GM18873 (cell line): ENCODE measurements around the gene TIAM2.
"Not testable (repeated sequence)": the region's sequence is repeated elsewhere in the genome, so short reads cannot be mapped to it uniquely, and the experiment has no call there.

Experiments used
- ATAC-seq: cut with Tn5 transposase; IDR thresholded peaks from one replicate; pipeline ENCODE4 v1.9.1; 2021; ENCODE audit warnings: mild to moderate bottlenecking, moderate library complexity, moderate number of reproducible peaks; ENCODE audit not compliant: unreplicated experiment, low FRiP score

Gene TIAM2

DNA sequence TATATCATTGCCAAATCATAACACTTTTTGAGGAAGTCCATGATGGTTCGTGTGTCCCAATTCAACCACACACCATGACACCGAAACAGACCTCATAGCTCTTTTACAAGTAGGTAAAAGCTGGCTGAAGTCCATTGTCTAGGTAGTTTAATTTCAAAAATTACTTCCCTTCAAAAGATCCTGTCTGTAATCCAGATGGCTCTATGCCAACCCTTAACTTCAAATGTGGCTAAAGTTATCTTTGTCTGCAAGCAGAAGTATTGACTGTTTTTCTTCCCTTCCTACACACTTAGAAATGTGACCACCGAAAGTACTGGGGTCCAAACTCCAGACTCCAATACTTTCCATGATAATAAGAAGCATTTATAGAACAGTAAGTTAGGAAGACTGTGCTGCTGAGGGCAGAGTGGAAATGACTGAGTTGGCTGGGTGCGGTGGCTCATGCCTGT lies 8.3 kb upstream of the TIAM2 start:
- no peak for ATAC-seq

DNA sequence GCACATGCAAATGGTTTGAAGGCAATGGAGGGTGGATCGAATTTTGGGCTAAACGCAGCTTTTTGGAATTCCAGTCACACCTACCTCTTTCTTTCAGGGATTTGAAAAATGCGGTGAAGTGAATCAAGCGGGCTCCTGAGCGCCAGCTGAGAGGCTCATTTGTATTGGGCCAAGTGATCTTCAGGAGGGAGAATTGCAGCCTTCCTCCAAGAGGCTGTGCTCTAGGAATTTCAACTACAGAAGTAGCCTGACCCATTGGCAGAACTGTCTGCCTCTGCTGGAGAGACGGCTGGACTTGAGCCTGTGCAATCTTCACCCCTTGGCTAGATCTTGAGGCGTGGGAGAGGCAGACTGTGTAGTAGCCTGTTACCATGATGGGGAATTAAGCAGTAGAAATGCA lies 5.7 kb upstream of the TIAM2 start:
- ATAC-seq = no peak

DNA sequence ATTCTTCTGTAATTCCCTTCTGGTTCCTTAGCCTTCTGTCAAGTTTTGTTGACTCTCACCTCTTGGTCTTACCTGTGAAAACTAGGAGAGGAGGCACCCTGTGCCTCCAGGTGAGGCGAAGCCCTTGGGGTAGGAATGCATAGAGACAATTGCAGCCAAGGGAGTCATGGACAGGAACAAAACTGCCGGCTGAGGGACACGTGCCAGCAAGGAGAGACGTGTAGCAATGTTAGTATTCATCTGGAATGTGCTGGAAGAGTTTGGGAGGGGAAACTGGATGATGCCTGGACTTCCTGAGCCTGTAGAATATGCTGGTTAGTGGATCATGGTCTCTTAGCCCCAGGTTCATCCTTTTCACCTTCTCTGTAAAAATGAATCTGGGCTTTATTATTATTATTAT lies 3.9 kb upstream of the TIAM2 start:
- ATAC-seq = no peak

DNA sequence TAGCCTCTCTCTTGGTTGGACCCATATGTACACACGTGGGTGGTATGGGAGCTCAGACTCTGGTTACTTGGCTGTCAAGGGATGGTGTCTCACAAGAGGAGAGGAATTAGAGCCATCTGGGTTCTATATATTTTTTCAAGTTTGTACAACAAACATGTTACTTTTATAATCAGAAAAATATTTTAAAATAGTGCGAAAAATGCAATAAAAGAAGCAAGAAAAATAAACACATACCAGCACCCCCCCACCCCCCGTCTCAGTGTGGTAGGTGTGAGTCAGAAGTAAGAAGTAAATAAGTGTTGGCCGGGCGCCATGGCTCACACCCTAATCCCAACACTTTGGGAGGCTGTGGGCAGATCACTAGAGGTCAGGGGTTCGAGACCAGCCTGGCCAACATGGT lies 2.1 kb upstream of the TIAM2 start:
- ATAC-seq = no peak

- ATAC-seq = no peak
These were observed 1.4 kb upstream of the TIAM2 start for GRCh38 chr6:154993710-154994109.

DNA sequence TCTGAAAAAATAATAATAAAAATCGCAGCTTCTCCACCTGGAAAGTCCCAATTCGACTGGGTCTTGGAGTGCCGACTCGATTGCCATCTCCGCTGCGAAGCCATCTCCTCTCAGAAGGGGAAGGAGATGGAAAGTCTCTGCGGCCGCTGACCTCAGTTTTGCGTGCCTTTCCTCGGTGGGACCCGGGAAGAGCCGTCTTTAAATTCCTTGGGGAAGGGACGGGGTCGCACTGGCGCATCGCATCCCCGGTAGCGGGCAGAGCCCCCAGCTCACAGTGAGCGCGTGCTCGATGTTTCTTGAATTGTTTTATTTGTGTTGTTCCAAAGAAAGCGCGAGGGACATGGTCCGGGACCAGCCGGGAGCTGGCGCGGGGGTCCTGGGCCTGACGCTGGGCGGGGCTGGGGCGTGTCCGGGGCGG lies 270 bp upstream of the TIAM2 start:
- no peak for ATAC-seq

GRCh38 chr6:154996016-154996590 lies 988 bp downstream of the TIAM2 start:
- ATAC-seq = no peak

GRCh38 chr6:154996841-154997311 lies 1.8 kb downstream of the TIAM2 start:
- ATAC-seq = no peak

GRCh38 chr6:154998855-154999254 lies 3.7 kb downstream of the TIAM2 start:
- ATAC-seq = no peak

DNA sequence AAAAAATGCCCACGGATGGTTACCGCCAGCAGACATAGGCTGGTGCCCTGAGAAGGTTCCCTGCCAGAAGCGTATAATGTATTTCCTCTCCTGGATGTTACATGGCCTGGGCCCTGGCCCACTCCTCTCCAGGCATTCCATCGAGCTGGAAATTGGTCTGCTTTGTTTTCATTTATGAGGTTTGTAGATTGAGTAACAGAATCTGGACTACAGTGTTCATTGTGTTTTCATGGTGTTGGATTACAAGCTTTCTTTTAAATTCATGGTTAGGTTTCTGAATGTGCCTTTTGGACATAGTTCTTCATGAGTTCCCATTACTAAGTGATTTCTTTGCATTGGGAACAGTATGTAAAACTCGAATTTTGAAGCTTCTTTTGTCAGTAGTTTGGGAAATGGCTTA lies 6.4 kb downstream of the TIAM2 start:
- no peak for ATAC-seq

DNA sequence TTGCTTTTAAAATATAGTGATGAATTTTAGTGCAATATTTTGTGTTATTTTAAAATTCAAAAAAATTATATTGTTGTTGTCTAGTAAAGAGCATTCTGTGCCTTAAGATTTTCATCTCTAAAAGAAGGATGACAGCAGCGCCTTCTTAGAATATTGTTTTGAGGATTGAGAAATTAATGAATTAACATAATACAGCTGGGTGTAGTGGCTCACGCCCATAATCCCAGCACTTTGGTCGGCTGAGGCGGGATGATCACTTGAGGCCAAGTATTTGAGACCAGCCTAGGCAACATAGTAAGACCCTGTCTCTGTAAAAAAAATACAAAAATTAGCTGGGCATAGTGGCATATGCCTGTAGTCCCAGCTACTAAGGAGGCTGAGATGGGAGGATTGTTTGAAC lies 6.8 kb downstream of the TIAM2 start:
- no peak for ATAC-seq

DNA sequence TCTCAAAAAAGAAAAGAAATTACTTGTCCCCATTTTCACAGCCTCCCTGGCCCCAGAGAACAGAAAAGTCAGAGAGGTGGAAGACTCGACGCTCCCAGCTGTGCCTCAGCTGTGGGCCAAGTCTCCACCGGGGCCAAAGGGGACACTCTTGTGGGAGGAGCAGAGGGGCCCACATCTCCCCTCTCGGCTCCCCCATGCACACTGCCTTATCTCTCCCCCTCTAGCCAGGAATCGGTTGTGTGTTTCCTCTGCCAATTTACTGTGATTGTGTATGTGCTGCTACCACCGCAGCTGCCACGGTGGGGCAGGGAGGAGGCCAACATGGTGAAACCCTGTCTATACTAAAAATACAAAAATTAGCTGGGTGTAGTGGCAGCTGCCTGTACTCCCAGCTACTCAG lies 8.4 kb downstream of the TIAM2 start:
- no peak for ATAC-seq

GRCh38 chr6:155004017-155004416 lies 8.9 kb downstream of the TIAM2 start:
- ATAC-seq = no peak

GRCh38 chr6:155004576-155005372 lies 9.7 kb downstream of the TIAM2 start:
- no peak for ATAC-seq

DNA sequence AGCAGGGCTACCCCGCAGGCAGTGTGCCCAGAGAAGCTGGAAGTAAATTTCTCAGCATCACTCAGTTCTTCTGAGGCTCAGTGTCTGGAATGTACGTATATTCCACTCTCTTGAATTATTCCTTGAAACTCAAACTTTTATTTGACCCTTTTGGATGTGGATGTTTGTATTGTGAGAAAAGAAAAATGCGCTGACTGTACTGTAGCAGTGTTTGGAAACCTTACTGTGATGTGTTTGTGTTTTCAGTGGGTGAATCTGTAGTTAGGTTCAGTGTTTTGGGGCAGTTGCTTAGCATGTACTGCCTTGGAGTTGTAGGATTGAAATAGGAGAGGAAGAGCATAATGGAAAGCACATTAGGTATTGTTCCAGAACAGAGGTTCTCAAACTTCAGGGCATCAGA lies 13.5 kb downstream of the TIAM2 start:
- no peak for ATAC-seq

DNA sequence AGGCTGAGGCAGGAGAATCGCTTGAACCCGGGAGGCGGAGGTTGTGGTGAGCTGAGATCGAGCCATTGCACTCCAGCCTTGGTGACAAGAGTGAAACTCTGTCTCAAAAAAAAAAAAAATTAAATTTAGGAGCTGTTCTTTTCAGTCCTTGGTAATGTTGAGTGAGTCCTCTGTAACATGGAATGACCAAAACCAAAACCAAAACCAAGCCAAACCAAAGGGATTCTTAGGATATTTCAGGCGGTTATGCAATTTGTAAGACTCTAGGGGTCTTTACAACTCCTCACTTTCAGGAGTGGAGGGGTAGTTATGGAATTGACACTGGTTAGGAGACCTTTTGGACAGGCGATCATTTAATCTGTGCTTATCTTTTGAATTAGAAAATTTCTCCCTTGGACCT lies 15.8 kb downstream of the TIAM2 start:
- no peak for ATAC-seq

DNA sequence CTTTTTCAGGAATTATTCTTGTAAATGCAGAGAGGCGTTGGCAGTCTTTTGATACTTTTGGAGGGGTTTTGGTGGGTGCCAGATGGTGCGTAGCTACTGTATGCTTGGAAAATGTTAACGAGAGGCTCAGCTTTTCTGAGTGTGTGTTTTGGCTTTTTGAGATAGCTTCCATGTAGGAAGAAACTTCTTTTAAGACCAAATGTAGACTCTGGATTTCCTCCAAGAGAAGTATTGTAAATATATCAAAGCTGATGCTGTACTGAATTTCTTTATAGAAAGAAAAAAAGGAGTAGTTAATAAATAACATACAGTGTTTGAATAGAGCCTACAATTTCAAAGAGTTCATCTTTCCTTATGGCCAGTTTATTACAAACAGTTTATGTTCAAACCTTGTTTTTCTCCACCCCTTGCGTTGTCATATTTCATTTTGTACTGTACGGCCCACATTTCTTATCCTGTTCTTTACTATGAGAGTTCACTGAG lies 16.7 kb downstream of the TIAM2 start:
- ATAC-seq = no peak

DNA sequence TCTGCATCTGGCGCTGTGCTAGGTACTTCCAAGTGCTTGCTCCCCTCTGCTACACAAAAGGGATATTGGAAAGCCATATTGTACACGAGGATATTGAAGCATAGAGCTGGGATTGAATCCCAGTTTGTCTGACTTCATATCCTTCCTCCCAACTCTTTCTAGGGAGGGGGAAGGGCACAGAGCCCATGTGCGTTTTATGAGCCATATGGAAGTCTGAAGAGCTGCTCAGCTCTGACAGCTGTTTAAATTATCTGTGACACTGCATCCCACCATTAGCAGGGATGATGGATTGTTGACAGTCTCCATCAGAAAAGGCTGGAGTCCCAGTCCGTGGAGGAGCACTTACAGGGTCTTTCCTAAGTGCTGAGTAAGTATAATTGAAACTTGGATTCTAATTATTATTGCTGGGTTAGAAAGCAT lies 18.4 kb downstream of the TIAM2 start:
- no peak for ATAC-seq

DNA sequence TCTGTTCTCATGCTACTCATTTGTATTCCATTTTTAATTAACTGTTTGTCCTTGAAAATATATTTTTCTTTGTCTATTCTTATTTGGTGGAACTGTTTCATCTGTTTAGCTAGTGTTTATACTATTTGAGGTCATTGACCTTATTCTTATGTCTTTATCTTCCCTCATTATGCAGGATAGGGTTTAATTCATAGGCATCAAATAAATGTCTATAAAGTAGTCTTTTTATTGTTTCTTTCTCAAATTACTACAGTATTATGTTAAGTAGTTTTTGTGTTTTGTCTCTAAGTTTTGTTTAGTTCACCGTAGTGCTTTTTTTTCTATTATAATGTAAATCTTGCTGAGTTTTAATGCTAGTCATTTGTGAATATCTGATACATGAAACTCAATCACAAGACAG lies 19.0 kb downstream of the TIAM2 start:
- ATAC-seq = no peak

DNA sequence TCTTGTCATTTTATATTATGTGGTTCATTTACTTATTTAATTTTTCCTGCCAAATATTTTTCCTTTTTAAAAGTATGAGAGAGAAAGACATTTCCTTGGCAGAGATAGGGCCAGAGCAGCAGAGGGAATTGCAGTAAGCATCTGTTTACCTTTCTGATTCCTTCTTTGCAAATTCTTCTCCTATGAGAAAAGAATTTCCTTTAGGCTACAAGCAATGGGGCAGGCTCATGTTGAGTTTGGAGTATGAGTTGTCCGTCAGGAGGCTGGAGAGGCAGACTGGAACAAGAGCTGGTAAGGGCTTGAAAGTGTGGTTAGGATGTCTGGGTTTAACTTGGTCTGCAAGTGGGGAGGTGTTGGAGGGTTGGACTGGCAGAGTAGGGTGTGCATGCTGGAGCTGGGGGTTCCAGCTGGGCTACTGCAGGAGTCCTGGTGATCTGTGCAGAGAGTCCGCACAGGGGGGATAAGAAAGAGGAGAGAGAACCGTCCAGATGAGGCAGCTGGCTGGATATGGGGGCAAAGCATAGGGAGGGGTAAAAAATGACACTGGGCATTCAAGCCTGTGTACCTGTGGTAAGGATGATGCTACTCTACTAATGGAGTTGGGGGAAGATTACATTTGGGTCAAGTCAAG lies 19.7 kb downstream of the TIAM2 start:
- no peak for ATAC-seq

- not testable (repeated sequence) for ATAC-seq
These were observed 23.3 kb downstream of the TIAM2 start for GRCh38 chr6:155018415-155018814.
